ENCODE measurements around the gene UBE2M.

UBE2M gene

GRCh38 chr19:58557221-58558065 is 968 bp downstream of the UBE2M start:
- Histone ChIP-seq H3K4me2 (ENCODE audit: insufficient read depth, low read length) (peak overlapping the region; percentile 73), H3K4me3 (ENCODE audit: low read depth in 1 of 2, low read length in 2 of 2) (peak overlapping the region; percentile 67 to 81; a peak in 3 of 4 replicates), H3K9ac (ENCODE audit: low read depth, low read length) (peak overlapping the region; percentile 96), H3K4me1 (ENCODE audit: insufficient read depth, low read length) (peaks cover 63% of the 10 kb centered on the region), H3K27ac (ENCODE audit: low read length) (peak overlapping the region; percentile 63), H3K9me3 (ENCODE audit: insufficient read depth, low read length, severe bottlenecking) (no peaks in the 10 kb centered on the region), H3K27me3 (ENCODE audit: insufficient read depth, low read length, poor library complexity) (no peaks in the 10 kb centered on the region), H2AFZ (ENCODE audit: low read depth, low read length) (no peak overlapping the region), H3K79me2 (ENCODE audit: insufficient read depth, low read length) (peaks cover 90% of the 10 kb centered on the region), H4K20me1 (ENCODE audit: insufficient read depth, low read length) (peaks cover 33% of the 10 kb centered on the region), H3K36me3 (ENCODE audit: insufficient read depth, low read length) (peaks cover 35% of the 10 kb centered on the region)
- no peak for DNase-seq
- ATAC-seq (ENCODE audit: insufficient read depth, low read depth) = no peak
- TF ChIP-seq CTCF (IDR thresholded peaks at IDR 0.05; ENCODE audit: borderline replicate concordance, extremely low read depth, low read length, poor library complexity, severe bottlenecking) (no peak), EZH2 (IDR thresholded peaks at IDR 0.05; ENCODE audit: borderline replicate concordance, low read depth, low read length, severe bottlenecking) (no peak)

DNA sequence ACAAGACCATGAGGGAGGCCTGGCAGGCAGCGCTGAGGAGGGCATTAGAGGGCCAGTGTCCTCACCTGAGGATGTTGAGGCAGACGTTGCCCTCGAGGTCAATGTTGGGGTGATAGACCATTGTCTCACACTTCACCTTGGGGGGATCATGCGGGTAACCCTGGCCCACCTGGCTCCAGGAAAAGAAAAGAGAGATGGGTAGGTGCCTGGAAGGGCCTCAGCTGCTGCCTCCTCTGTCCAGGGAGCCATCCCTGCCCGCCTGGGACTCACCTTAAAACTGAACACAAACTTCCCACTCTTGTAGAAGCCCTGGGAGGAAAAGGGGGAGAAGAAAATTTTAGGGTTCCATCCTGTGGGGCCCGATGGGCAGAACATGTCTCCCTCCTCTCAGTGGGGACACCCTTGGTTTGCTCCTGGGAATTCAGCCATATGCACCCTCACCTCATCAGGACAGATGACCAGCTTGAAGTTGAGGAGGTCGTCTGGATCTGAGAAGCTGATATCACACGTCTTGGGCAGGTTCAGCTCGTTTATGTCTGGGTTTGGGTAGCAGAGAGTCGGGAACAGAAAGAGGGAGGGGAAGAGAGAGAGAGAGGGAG is 1.7 kb downstream of the UBE2M start:
- Histone ChIP-seq H3K79me2 (ENCODE audit: insufficient read depth, low read length) (peaks cover 84% of the 10 kb centered on the region), H3K9me3 (ENCODE audit: insufficient read depth, low read length, severe bottlenecking) (no peaks in the 10 kb centered on the region), H3K4me3 (ENCODE audit: low read depth in 1 of 2, low read length in 2 of 2) (peak overlapping the region in 1 of 2 experiments; percentile 81; a peak in 3 of 4 replicates), H4K20me1 (ENCODE audit: insufficient read depth, low read length) (peaks cover 40% of the 10 kb centered on the region), H3K9ac (ENCODE audit: low read depth, low read length) (peak overlapping the region; percentile 96), H3K4me2 (ENCODE audit: insufficient read depth, low read length) (peak overlapping the region; percentile 73), H2AFZ (ENCODE audit: low read depth, low read length) (no peak overlapping the region), H3K27me3 (ENCODE audit: insufficient read depth, low read length, poor library complexity) (no peaks in the 10 kb centered on the region), H3K36me3 (ENCODE audit: insufficient read depth, low read length) (peaks cover 36% of the 10 kb centered on the region), H3K27ac (ENCODE audit: low read length) (peak overlapping the region; percentile 63), H3K4me1 (ENCODE audit: insufficient read depth, low read length) (peaks cover 70% of the 10 kb centered on the region)
- TF ChIP-seq CTCF (IDR thresholded peaks at IDR 0.05; ENCODE audit: borderline replicate concordance, extremely low read depth, low read length, poor library complexity, severe bottlenecking) = no peak
- TF ChIP-seq EZH2 (IDR thresholded peaks at IDR 0.05; ENCODE audit: borderline replicate concordance, low read depth, low read length, severe bottlenecking) = no peak
- ATAC-seq (ENCODE audit: insufficient read depth, low read depth) (no peak), DNase-seq (no peak)

- Histone ChIP-seq H3K4me3 (ENCODE audit: low read depth in 1 of 2, low read length in 2 of 2) (peak overlapping the region in 1 of 2 experiments; percentile 22; a peak in 1 of 4 replicates), H2AFZ (ENCODE audit: low read depth, low read length) (no peak overlapping the region), H3K79me2 (ENCODE audit: insufficient read depth, low read length) (peaks cover 82% of the 10 kb centered on the region), H3K27me3 (ENCODE audit: insufficient read depth, low read length, poor library complexity) (no peaks in the 10 kb centered on the region), H3K4me1 (ENCODE audit: insufficient read depth, low read length) (peaks cover 75% of the 10 kb centered on the region), H3K27ac (ENCODE audit: low read length) (no peak overlapping the region), H3K36me3 (ENCODE audit: insufficient read depth, low read length) (peaks cover 38% of the 10 kb centered on the region), H3K9ac (ENCODE audit: low read depth, low read length) (peak overlapping the region; percentile 96), H3K9me3 (ENCODE audit: insufficient read depth, low read length, severe bottlenecking) (no peaks in the 10 kb centered on the region), H3K4me2 (ENCODE audit: insufficient read depth, low read length) (peak overlapping the region; percentile 93), H4K20me1 (ENCODE audit: insufficient read depth, low read length) (peaks cover 46% of the 10 kb centered on the region)
- TF ChIP-seq CTCF (IDR thresholded peaks at IDR 0.05; ENCODE audit: borderline replicate concordance, extremely low read depth, low read length, poor library complexity, severe bottlenecking) (no peak), EZH2 (IDR thresholded peaks at IDR 0.05; ENCODE audit: borderline replicate concordance, low read depth, low read length, severe bottlenecking) (no peak)
- ATAC-seq (ENCODE audit: insufficient read depth, low read depth) = no peak
- DNase-seq = no peak
These were observed 2.3 kb downstream of the UBE2M start for GRCh38 chr19:58555920-58556621.

All from DND-41 (cell line).